Common myeloid progenitor, CD34-positive (primary cell): ENCODE data around the gene HEBP1.

Experiments used
- CTCF ChIA-PET: fragments of 350-600 bp; sonication (Branson Sonifier 250); formaldehyde crosslinking; loops from one replicate; lab custom pipeline; 2021; ENCODE audit warnings: antibody characterized with exemption; lab: Charles Lee
- POLR2A ChIA-PET: fragments of 350-600 bp; sonication (Branson Sonifier 250); formaldehyde crosslinking; loops from one replicate; lab custom pipeline; 2021; ENCODE audit warnings: antibody characterized with exemption; lab: Charles Lee
- DNase-seq, 3 donors: peaks; one replicate each; pipeline versions ENCODE4 v3.0.0 to v3.0.0-alpha.2; 2013
- H3K27ac ChIP-seq, 2 experiments: 1 replicate in 1 of 2; 2 replicates in 1 of 2; pipeline ENCODE4 v1.7.0; 2013; ENCODE audit warnings: inconsistent platforms in 2 of 2, low read length in 2 of 2, mild to moderate bottlenecking in 2 of 2, low read depth in 1 of 2, moderate library complexity in 1 of 2; ENCODE audit not compliant: severe bottlenecking in 2 of 2, insufficient read depth in 1 of 2, poor library complexity in 1 of 2
- H3K27me3 ChIP-seq, 5 experiments: replicated peaks in 2 of 5; 1 replicate in 3 of 5; 2 replicates in 2 of 5; pipeline versions ENCODE4 v1.6.1 to v1.7.0; 2013; ENCODE audit warnings: low read length in 4 of 5, mild to moderate bottlenecking in 2 of 5, moderate library complexity in 2 of 5, inconsistent platforms in 1 of 5; ENCODE audit not compliant: insufficient read depth in 5 of 5, control insufficient read depth in 4 of 5
- H3K36me3 ChIP-seq, 4 experiments: 1 replicate in 2 of 4; 2 replicates in 2 of 4; pipeline versions ENCODE4 v1.6.1 to v1.7.0; 2013; ENCODE audit warnings: low read length in 3 of 4, control low read depth in 1 of 4, mild to moderate bottlenecking in 1 of 4; ENCODE audit not compliant: control insufficient read depth in 4 of 4, insufficient read depth in 4 of 4
- H3K4me1 ChIP-seq, 4 experiments: 1 replicate in 3 of 4; 2 replicates in 1 of 4; pipeline versions ENCODE4 v1.6.1 to v1.7.1; 2013; ENCODE audit warnings: low read length in 3 of 4, mild to moderate bottlenecking in 3 of 4, control low read depth in 1 of 4, inconsistent platforms in 1 of 4, moderate library complexity in 1 of 4; ENCODE audit not compliant: control insufficient read depth in 4 of 4, insufficient read depth in 4 of 4; ENCODE audit errors: control extremely low read depth in 1 of 4
- H3K4me3 ChIP-seq, 7 experiments: 1 replicate in 4 of 7; 2 replicates in 3 of 7; pipeline versions ENCODE4 v1.5.1 to v1.7.0; 2013; ENCODE audit warnings: mild to moderate bottlenecking in 7 of 7, low read length in 6 of 7, moderate library complexity in 6 of 7, inconsistent platforms in 2 of 7, low read depth in 2 of 7, control low read depth in 1 of 7; ENCODE audit not compliant: insufficient read depth in 4 of 7, control insufficient read depth in 1 of 7; ENCODE audit errors: extremely low read depth in 1 of 7
- H3K9me3 ChIP-seq, 5 experiments: 1 replicate in 4 of 5; 2 replicates in 1 of 5; pipeline versions ENCODE4 v1.6.1 to v1.7.1; 2013; ENCODE audit warnings: low read length in 4 of 5, mild to moderate bottlenecking in 2 of 5, inconsistent platforms in 1 of 5, low read depth in 1 of 5, moderate library complexity in 1 of 5; ENCODE audit not compliant: control insufficient read depth in 4 of 5, insufficient read depth in 2 of 5; ENCODE audit errors: control extremely low read depth in 1 of 5
- WGBS: methylation state at CpG from one replicate; pipeline ENCODE4 v1.1.5; 2013; ENCODE audit not compliant: insufficient coverage; 5-methylcytosine and 5-hydroxymethylcytosine counted together

The HEBP1 gene

DNA sequence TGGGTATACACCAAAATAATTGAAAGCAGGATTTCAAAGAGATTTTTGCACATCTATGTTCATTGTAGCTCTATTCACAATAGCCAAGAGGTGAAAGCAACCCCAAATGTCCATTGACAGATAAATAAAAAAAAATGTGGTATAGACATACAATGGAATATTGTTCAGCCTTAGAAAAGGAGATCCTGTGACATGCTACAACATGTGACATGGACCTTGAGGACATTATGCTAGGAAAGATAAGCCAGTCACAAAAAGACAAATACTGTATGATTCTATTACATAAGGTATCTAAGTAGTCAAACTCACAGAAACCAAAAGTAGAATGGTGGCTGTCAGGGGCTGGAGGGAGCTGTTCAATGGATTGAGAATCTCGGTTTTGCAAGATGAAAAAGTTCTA is 60.2 kb downstream of the HEBP1 start:
- Histone ChIP-seq H3K36me3 (no peaks in the 10 kb centered on the region), H3K27ac (no peak overlapping the region), H3K27me3 (peaks cover 0 to 4% (median 0%) of the 10 kb centered on the region in 5 experiments), H3K4me1 (no peaks in the 10 kb centered on the region), H3K9me3 (no peaks in the 10 kb centered on the region), H3K4me3 (no peak overlapping the region)
- whole genome bisulfite sequencing: no CpG with 5 or more reads among the region's 1 CpG
- ChIA-PET POLR2A (no interaction called here), CTCF (interaction anchor here (1.4 kb wide), 1 partner anchor 19 kb away, joined by 3 read pairs; no protein-coding TSS in a partner anchor)
- DNase-seq: no peak

GRCh38 chr12:12938541-12938940 is 61.5 kb downstream of the HEBP1 start:
- CTCF ChIA-PET: no interaction called here
- 79% methylated on average over 4 of the region's 5 CpGs for WGBS

GRCh38 chr12:12936983-12937491 is 63.0 kb downstream of the HEBP1 start:
- WGBS: 92% methylated on average over 11 of the region's 11 CpGs
- Histone ChIP-seq H3K27ac (no peak overlapping the region), H3K9me3 (no peaks in the 10 kb centered on the region), H3K36me3 (no peaks in the 10 kb centered on the region), H3K27me3 (peaks cover 0 to 7% (median 0%) of the 10 kb centered on the region in 5 experiments), H3K4me1 (no peaks in the 10 kb centered on the region), H3K4me3 (no peak overlapping the region)
- no peak for DNase-seq
- POLR2A ChIA-PET: no interaction called here
- CTCF ChIA-PET: interaction anchor here (1.1 kb wide), 1 partner anchor 21 kb away, joined by 3 read pairs; no protein-coding TSS in a partner anchor

More at GRCh38 chr12:12938541-12938940, 61.5 kb downstream of the HEBP1 start:
- Histone ChIP-seq H3K27me3 (peaks cover 0 to 6% (median 0%) of the 10 kb centered on the region in 5 experiments), H3K27ac (no peak overlapping the region), H3K4me3 (no peak overlapping the region), H3K4me1 (no peaks in the 10 kb centered on the region), H3K9me3 (no peaks in the 10 kb centered on the region), H3K36me3 (no peaks in the 10 kb centered on the region)
- POLR2A ChIA-PET: no interaction called here
- DNase-seq: no peak

GRCh38 chr12:12934556-12934955 is 65.5 kb downstream of the HEBP1 start:
- WGBS: 100% methylated on average over 5 of the region's 8 CpGs
- H3K4me3 ChIP-seq: no peak overlapping the region
- H3K27ac ChIP-seq: no peak overlapping the region
- DNase-seq: no peak
- H3K9me3 ChIP-seq: no peaks in the 10 kb centered on the region
- no peaks in the 10 kb centered on the region for H3K36me3 ChIP-seq
- POLR2A ChIA-PET: no interaction called here
- peaks cover 0 to 7% (median 0%) of the 10 kb centered on the region in 5 experiments for H3K27me3 ChIP-seq
- H3K4me1 ChIP-seq: no peaks in the 10 kb centered on the region
- CTCF ChIA-PET: no interaction called here

DNA sequence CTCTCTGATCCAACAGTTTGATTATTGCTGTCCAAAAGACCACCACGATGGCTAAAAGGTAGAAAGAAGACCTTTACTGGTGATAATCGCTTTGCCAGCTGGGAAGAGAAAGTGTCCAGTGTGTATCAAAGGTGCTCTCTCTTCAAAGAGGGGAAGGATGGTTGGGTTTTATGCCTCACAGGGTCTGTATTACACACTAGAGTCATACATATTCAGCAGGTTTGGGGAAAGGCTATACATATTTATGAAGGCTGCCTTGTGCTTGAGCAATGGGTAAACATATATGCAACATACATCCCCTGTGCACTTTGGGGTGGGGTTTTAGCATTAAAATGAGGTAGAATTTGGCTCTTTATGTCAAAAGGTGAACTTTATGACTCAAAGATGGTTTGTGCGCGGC is 66.3 kb downstream of the HEBP1 start:
- CTCF ChIA-PET: interaction anchor here (0.6 to 1.3 kb wide), 2 partner anchors 17 to 1696 kb away, joined by 3 to 4 read pairs; no protein-coding TSS in a partner anchor

GRCh38 chr12:12930633-12931219 is 69.3 kb downstream of the HEBP1 start:
- DNase-seq: no peak
- Histone ChIP-seq H3K4me3 (no peak overlapping the region), H3K4me1 (no peaks in the 10 kb centered on the region), H3K36me3 (no peaks in the 10 kb centered on the region), H3K27ac (no peak overlapping the region), H3K9me3 (no peaks in the 10 kb centered on the region), H3K27me3 (peaks cover 0 to 2% (median 0%) of the 10 kb centered on the region in 5 experiments)
- POLR2A ChIA-PET: no interaction called here
- 100% methylated on average over 1 of the region's 2 CpGs for WGBS
- CTCF ChIA-PET: interaction anchor here (0.7 kb wide), 1 partner anchor 94 kb away, joined by 3 read pairs; no protein-coding TSS in a partner anchor

More for the DNA sequence above, 66.3 kb downstream of the HEBP1 start:
- no peak overlapping the region for H3K4me3 ChIP-seq
- H3K36me3 ChIP-seq: no peaks in the 10 kb centered on the region
- no peaks in the 10 kb centered on the region for H3K9me3 ChIP-seq
- 90% methylated on average over 4 of the region's 4 CpGs for WGBS
- DNase-seq: no peak
- no peaks in the 10 kb centered on the region for H3K4me1 ChIP-seq
- POLR2A ChIA-PET: no interaction called here
- H3K27ac ChIP-seq: no peak overlapping the region
- H3K27me3 ChIP-seq: peaks cover 0 to 2% (median 0%) of the 10 kb centered on the region in 5 experiments

- 97% methylated on average over 5 of the region's 6 CpGs for whole genome bisulfite sequencing
- DNase-seq: no peak
- H3K4me1 ChIP-seq: no peaks in the 10 kb centered on the region
Observed at GRCh38 chr12:12929696-12930095, 70.4 kb downstream of the HEBP1 start.

More at GRCh38 chr12:12929696-12930095, 70.4 kb downstream of the HEBP1 start:
- H3K36me3 ChIP-seq: no peaks in the 10 kb centered on the region
- no peak overlapping the region for H3K4me3 ChIP-seq
- peaks cover 0 to 2% (median 0%) of the 10 kb centered on the region in 5 experiments for H3K27me3 ChIP-seq
- no peak overlapping the region for H3K27ac ChIP-seq
- no peaks in the 10 kb centered on the region for H3K9me3 ChIP-seq
- ChIA-PET CTCF (no interaction called here), POLR2A (no interaction called here)
